ENCODE data around the gene DTX1. TPM values are rescaled to one million over a fixed set of nuclear protein-coding genes. Genes with fewer than 3 reads are reported as not detected.
A peak's percentile ranks its signal among the peaks of the same experiment; 100 is the strongest.

The DTX1 gene
- total and polyA plus RNA-seq, 2 of the 8 experiments (the other 6 are each of a cell fraction or from before 2014, with no cell fraction given), result 4.7 to 6.9 TPM

DNA sequence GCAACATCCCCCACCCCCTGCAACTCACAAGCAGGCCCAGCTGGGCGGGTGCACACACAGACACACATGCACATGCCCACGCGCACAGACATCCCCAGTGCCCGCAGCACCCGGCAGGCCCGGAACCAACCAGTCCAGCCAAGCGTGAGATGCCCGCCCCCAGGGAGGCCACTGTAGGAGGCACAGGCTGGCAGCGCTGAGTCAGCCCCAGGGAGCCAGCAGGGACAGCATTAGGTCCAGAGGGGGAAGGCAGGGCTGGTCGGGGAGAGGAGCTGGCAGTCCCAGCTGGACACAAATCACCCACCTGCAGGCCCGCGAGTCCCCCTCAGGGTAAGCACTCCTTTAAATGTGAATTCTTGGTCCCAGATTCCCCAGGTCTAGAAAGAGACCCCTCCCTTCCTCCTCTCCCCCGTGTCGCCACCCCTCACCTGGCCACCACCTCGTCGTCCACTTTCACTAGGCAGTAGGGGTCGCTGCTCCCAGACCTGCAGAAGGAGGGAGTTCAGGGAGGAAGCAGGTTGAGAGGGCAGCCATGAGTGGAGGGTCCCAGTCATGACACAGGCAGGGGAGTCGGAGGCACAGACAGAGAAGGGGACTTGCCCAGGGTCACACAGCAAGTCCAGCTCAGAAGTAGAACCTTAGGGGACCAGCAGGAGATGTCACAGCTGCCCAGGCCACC, 74.1 kb downstream of the DTX1 start (continued):
- TF ChIP-seq, protein P1, sequence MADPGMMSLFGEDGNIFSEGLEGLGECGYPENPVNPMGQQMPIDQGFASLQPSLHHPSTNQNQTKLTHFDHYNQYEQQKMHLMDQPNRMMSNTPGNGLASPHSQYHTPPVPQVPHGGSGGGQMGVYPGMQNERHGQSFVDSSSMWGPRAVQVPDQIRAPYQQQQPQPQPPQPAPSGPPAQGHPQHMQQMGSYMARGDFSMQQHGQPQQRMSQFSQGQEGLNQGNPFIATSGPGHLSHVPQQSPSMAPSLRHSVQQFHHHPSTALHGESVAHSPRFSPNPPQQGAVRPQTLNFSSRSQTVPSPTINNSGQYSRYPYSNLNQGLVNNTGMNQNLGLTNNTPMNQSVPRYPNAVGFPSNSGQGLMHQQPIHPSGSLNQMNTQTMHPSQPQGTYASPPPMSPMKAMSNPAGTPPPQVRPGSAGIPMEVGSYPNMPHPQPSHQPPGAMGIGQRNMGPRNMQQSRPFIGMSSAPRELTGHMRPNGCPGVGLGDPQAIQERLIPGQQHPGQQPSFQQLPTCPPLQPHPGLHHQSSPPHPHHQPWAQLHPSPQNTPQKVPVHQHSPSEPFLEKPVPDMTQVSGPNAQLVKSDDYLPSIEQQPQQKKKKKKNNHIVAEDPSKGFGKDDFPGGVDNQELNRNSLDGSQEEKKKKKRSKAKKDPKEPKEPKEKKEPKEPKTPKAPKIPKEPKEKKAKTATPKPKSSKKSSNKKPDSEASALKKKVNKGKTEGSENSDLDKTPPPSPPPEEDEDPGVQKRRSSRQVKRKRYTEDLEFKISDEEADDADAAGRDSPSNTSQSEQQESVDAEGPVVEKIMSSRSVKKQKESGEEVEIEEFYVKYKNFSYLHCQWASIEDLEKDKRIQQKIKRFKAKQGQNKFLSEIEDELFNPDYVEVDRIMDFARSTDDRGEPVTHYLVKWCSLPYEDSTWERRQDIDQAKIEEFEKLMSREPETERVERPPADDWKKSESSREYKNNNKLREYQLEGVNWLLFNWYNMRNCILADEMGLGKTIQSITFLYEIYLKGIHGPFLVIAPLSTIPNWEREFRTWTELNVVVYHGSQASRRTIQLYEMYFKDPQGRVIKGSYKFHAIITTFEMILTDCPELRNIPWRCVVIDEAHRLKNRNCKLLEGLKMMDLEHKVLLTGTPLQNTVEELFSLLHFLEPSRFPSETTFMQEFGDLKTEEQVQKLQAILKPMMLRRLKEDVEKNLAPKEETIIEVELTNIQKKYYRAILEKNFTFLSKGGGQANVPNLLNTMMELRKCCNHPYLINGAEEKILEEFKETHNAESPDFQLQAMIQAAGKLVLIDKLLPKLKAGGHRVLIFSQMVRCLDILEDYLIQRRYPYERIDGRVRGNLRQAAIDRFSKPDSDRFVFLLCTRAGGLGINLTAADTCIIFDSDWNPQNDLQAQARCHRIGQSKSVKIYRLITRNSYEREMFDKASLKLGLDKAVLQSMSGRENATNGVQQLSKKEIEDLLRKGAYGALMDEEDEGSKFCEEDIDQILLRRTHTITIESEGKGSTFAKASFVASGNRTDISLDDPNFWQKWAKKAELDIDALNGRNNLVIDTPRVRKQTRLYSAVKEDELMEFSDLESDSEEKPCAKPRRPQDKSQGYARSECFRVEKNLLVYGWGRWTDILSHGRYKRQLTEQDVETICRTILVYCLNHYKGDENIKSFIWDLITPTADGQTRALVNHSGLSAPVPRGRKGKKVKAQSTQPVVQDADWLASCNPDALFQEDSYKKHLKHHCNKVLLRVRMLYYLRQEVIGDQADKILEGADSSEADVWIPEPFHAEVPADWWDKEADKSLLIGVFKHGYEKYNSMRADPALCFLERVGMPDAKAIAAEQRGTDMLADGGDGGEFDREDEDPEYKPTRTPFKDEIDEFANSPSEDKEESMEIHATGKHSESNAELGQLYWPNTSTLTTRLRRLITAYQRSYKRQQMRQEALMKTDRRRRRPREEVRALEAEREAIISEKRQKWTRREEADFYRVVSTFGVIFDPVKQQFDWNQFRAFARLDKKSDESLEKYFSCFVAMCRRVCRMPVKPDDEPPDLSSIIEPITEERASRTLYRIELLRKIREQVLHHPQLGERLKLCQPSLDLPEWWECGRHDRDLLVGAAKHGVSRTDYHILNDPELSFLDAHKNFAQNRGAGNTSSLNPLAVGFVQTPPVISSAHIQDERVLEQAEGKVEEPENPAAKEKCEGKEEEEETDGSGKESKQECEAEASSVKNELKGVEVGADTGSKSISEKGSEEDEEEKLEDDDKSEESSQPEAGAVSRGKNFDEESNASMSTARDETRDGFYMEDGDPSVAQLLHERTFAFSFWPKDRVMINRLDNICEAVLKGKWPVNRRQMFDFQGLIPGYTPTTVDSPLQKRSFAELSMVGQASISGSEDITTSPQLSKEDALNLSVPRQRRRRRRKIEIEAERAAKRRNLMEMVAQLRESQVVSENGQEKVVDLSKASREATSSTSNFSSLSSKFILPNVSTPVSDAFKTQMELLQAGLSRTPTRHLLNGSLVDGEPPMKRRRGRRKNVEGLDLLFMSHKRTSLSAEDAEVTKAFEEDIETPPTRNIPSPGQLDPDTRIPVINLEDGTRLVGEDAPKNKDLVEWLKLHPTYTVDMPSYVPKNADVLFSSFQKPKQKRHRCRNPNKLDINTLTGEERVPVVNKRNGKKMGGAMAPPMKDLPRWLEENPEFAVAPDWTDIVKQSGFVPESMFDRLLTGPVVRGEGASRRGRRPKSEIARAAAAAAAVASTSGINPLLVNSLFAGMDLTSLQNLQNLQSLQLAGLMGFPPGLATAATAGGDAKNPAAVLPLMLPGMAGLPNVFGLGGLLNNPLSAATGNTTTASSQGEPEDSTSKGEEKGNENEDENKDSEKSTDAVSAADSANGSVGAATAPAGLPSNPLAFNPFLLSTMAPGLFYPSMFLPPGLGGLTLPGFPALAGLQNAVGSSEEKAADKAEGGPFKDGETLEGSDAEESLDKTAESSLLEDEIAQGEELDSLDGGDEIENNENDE (IDR thresholded peaks at IDR 0.05; ENCODE audit: insufficient replicate concordance, low read length), result no peak
- TF ChIP-seq, protein P2, sequence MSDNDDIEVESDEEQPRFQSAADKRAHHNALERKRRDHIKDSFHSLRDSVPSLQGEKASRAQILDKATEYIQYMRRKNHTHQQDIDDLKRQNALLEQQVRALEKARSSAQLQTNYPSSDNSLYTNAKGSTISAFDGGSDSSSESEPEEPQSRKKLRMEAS (IDR thresholded peaks at IDR 0.05), result peak; percentile 33; the same call in 1 of the 2 replicates
- no peak for TF ChIP-seq NANOG (IDR thresholded peaks at IDR 0.05; ENCODE audit: insufficient read depth, low read depth, low read length, poor library complexity, severe bottlenecking)
- no peak for TF ChIP-seq TEAD4 (IDR thresholded peaks at IDR 0.05; ENCODE audit: low read depth, low read length)
- TF ChIP-seq RFX5 (IDR thresholded peaks at IDR 0.05; ENCODE audit: borderline replicate concordance, low read depth, low read length), result no peak
- TF ChIP-seq HDAC2 (IDR thresholded peaks at IDR 0.05; ENCODE audit: borderline replicate concordance in 1 of 2, low read depth in 2 of 2, low read length in 2 of 2), result no peak
- TF ChIP-seq HDAC6 (IDR thresholded peaks at IDR 0.05; ENCODE audit: low read depth, low read length), result no peak
- TF ChIP-seq, protein P3, sequence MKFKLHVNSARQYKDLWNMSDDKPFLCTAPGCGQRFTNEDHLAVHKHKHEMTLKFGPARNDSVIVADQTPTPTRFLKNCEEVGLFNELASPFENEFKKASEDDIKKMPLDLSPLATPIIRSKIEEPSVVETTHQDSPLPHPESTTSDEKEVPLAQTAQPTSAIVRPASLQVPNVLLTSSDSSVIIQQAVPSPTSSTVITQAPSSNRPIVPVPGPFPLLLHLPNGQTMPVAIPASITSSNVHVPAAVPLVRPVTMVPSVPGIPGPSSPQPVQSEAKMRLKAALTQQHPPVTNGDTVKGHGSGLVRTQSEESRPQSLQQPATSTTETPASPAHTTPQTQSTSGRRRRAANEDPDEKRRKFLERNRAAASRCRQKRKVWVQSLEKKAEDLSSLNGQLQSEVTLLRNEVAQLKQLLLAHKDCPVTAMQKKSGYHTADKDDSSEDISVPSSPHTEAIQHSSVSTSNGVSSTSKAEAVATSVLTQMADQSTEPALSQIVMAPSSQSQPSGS (IDR thresholded peaks at IDR 0.05; ENCODE audit: low read length), result no peak
